Motor neuron (in vitro differentiated cells): ENCODE results near the gene SMIM10L1. TPM values are rescaled to one million over a fixed set of nuclear protein-coding genes. Genes with fewer than 3 reads are reported as not detected.

Source experiments
- ATAC-seq, 8 experiments: fragments of 200-7000 bp; cut with Tn5 transposase; replicated peaks in 6 of 8; 2 replicates each; pipeline ENCODE4 v1.8.0; 2021; ENCODE audit warnings: mild to moderate bottlenecking in 8 of 8, moderate library complexity in 8 of 8
- H3K27ac ChIP-seq, 2 donors: fragments of 250-450 bp; sonication (Bioruptor Pico); 2 replicates each; pipeline ENCODE4 v1.9.0; 2021; ENCODE audit warnings: antibody characterized with exemption in 2 of 2, mild to moderate bottlenecking in 2 of 2, moderate library complexity in 1 of 2
- H3K4me1 ChIP-seq, 2 donors: fragments of 250-450 bp; sonication (Bioruptor Pico); replicated peaks in 1 of 2; 2 replicates each; pipeline ENCODE4 v1.6.1; 2021; ENCODE audit warnings: antibody characterized with exemption in 2 of 2, mild to moderate bottlenecking in 2 of 2, moderate library complexity in 1 of 2
- H3K4me3 ChIP-seq, 5 donors: fragments of 250-450 bp; sonication (Bioruptor Pico); 2 replicates each; pipeline ENCODE4 v1.9.0; 2021; ENCODE audit warnings: antibody characterized with exemption in 5 of 5, mild to moderate bottlenecking in 5 of 5, moderate library complexity in 4 of 5
- WGBS, 10 experiments: fragments of 450-650 bp; shearing (Covaris generic); methylation state at CpG; one replicate each; pipeline ENCODE4 v1.0.0; 2022; 5-methylcytosine and 5-hydroxymethylcytosine counted together
- in situ Hi-C, 9 experiments: fragments of 400-800 bp; cut with MboI; loops; one replicate each; pipeline ENCODE4 v1.15.0; 2021; ENCODE audit warnings: low sequenced_read_pairs in 9 of 9, low pct_unique_long_range_greater_than_20kb in 2 of 9; ENCODE audit not compliant: unreplicated experiment in 9 of 9
- total RNA-seq, 8 experiments: library from RNA; unstranded; fragments of 300-600 nt; gene quantifications; 2 replicates each; pipeline versions ENCODE4 v1.2.3 to v1.2.4, GENCODE V29; 2022

SMIM10L1 gene
- total RNA-seq = 10 to 100 TPM; 10.9 to 80.5 (median 15.5) TPM

- in situ Hi-C loops = no loop called here
- peaks cover 11 to 41% of the 10 kb centered on the region in 2 donors for H3K4me1 ChIP-seq
- 0 to 4% (median 0%) methylated on average over 2 to 33 of the region's 70 CpGs for WGBS, 10 experiments
- peak; percentile 97 to 98 (median 98) for ATAC-seq
- H3K27ac ChIP-seq = peak within 1 kb of the TSS; percentile 98 to 99
- peak within 1 kb of the TSS; percentile 79 to 94 (median 83) for H3K4me3 ChIP-seq
Observed at GRCh38 chr12:11171145-11171968, at the start of gene SMIM10L1. Gene SMIM10L1 (plus strand): TSS chr12:11171194. CDS start chr12:11171357, 163 bp downstream.

DNA sequence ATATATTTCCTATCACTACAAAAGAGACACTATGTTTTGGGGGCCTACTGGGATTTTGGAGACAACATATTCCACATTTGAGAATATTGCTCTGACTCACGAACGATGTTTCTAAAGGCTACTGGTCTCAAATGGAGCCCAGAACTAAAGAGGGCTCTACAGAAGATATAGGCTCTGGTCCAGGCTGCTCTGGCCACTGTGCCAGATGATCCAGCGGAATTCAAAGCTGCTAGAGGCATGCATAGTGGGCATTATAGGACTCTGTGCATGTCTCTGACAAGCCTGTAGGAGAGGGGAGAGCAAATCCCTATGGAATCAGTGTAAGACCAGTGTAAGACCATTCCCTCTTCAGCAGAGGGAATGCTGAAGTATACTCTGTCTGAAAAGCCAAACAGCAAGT, 40.6 kb upstream of the SMIM10L1 start:
- ATAC-seq = no peak
- 96 to 100% (median 100%) methylated on average over 1 to 3 of the region's 3 CpGs; no CpG with 5 or more reads in 4 of the 10 experiments for WGBS, 10 experiments
- in situ Hi-C loops = no loop called here
- Histone ChIP-seq H3K4me1 (no peaks in the 10 kb centered on the region), H3K27ac (no peak overlapping the region), H3K4me3 (no peak overlapping the region)

DNA sequence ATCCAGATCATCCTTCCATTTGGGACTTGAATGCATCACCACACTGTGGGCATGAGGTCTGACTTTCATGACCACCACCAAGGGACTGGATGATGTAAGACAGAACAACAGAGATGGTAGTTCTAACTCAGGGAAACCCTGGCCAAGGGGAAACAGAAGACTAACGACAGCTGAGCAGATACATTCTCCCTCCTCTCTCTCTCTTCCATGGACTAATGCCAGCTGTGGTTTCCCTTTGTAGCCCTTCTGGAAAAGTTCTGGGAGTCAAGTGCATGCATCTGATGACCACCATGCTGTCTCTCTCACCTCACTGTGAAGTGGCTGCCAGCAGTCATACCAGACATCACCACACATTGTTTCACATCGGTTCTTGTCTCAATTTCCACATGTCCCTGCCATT, 40.0 kb upstream of the SMIM10L1 start:
- in situ Hi-C loops = no loop called here
- WGBS, 10 experiments = 60 to 100% (median 100%) methylated on average over 1 to 2 of the region's 2 CpGs; no CpG with 5 or more reads in 4 of the 10 experiments
- Histone ChIP-seq H3K4me1 (no peaks in the 10 kb centered on the region), H3K4me3 (no peak overlapping the region), H3K27ac (no peak overlapping the region)
- ATAC-seq = no peak

DNA sequence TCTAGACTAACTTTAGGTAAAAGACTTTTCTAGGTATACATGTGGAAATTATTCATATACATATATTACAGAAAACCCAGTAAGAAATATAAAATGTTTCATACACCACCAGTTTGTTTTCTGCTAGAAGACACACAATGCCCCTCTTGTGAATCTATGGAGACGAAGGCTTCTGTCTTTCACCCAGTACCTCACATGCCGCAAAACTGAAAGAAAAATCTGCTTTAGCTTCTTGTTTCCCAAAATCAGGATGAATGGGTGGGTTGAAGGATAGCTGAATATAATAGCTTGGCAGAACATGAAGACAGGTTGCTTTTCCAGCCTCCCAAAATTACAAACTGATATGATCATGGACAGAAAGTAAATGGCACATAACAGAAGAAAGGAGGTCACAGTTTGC, 37.8 kb upstream of the SMIM10L1 start:
- WGBS, 10 experiments = 80 to 100% (median 95%) methylated on average over 1 to 2 of the region's 2 CpGs; no CpG with 5 or more reads in 5 of the 10 experiments
- ATAC-seq = no peak
- no peak overlapping the region for H3K4me3 ChIP-seq
- H3K4me1 ChIP-seq = no peaks in the 10 kb centered on the region
- no peak overlapping the region for H3K27ac ChIP-seq
- in situ Hi-C loops = no loop called here

DNA sequence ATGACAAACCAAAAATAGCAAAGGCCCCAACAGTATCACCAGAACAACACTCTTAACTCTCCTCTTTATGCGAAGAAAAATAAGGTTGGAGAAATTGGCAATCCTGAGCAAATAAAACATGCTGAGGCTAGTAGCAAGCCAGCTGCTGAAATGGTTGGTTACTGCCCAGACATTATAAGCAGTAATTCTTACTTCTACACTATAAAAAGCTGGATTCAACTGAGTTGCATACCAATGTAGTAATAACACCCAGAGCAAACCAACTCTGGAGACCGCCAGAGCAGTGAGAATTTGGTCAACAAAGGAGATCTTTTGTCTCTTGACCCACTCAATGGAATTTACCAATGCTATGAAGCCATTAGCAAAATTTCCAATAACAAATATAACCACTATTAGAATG, 37.2 kb upstream of the SMIM10L1 start:
- no peak overlapping the region for H3K27ac ChIP-seq
- in situ Hi-C loops = no loop called here
- WGBS, 10 experiments = 40 to 100% (median 91%) methylated on average over 1 to 2 of the region's 2 CpGs; no CpG with 5 or more reads in 2 of the 10 experiments
- no peak overlapping the region for H3K4me3 ChIP-seq
- H3K4me1 ChIP-seq = no peaks in the 10 kb centered on the region
- peak in 4 of 8 experiments; percentile 26 to 60 (median 36) for ATAC-seq

GRCh38 chr12:11134305-11134704, 36.7 kb upstream of the SMIM10L1 start, which contains the start of gene TAS2R30:
Gene TAS2R30 (minus strand): TSS chr12:11134644. CDS start chr12:11134244, 400 bp downstream.
- H3K27ac ChIP-seq = no peak within 1 kb of the TSS
- H3K4me3 ChIP-seq = no peak within 1 kb of the TSS
- in situ Hi-C loops = no loop called here
- no peaks in the 10 kb centered on the region for H3K4me1 ChIP-seq
- peak in 3 of 8 experiments; percentile 85 to 96 (median 94) for ATAC-seq
- 0 to 100% (median 68%) methylated on average over 1 to 3 of the region's 3 CpGs for WGBS, 10 experiments

DNA sequence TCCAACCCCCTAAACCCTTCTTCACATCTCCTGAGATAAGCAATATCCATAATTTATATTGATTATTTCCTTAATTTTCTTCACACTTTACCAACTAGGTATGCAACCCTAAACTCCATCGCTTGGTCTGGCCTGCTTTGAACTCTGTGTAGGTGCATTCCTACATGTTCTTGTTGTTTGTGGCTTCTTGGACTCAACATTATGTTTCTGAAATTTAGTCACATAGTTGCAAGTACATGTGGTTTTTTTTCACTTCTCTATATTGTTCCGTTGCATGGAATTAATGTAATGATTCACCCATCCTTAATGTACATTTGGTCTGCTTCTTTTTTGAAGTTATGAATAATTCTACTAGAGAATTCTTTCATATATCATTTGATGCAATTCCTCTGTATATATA, 34.9 kb upstream of the SMIM10L1 start:
- no peak for ATAC-seq
- 0 to 100% (median 72%) methylated on average over 1 to 2 of the region's 2 CpGs for WGBS, 10 experiments

GRCh38 chr12:11143352-11143751, 27.6 kb upstream of the SMIM10L1 start:
- no peak overlapping the region for H3K4me3 ChIP-seq
- no peak overlapping the region for H3K27ac ChIP-seq
- in situ Hi-C loops = no loop called here
- no peaks in the 10 kb centered on the region for H3K4me1 ChIP-seq
- ATAC-seq = no peak
- 63 to 100% (median 80%) methylated on average over 1 to 2 of the region's 2 CpGs for WGBS, 10 experiments

More for the DNA sequence above, 34.9 kb upstream of the SMIM10L1 start:
- H3K4me3 ChIP-seq = no peak overlapping the region
- H3K4me1 ChIP-seq = no peaks in the 10 kb centered on the region
- in situ Hi-C loops = no loop called here
- no peak overlapping the region for H3K27ac ChIP-seq

DNA sequence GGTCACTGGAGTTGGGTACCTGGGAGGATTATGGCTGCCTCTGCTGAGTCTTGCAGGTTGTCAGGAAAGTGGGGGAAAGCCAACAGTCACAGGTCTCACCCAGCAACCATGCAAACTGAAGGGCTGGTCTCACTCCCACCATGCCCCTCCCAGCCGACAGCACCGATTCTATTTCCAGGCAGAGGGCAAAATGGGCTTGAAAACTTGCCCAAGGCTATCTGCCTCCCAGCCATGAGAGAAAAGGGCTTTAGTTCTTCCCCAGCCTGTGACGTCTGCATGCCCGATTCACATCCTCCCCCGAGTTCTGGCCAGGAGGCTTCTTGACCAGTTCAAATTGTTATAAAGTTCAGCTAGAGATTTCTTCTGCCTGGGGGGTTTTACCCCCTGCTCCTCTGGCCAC, 26.7 kb upstream of the SMIM10L1 start:
- no peak overlapping the region for H3K27ac ChIP-seq
- in situ Hi-C loops = no loop called here
- H3K4me3 ChIP-seq = no peak overlapping the region
- no peaks in the 10 kb centered on the region for H3K4me1 ChIP-seq
- ATAC-seq = no peak
- 45 to 100% (median 93%) methylated on average over 2 to 4 of the region's 5 CpGs; no CpG with 5 or more reads in 3 of the 10 experiments for WGBS, 10 experiments

DNA sequence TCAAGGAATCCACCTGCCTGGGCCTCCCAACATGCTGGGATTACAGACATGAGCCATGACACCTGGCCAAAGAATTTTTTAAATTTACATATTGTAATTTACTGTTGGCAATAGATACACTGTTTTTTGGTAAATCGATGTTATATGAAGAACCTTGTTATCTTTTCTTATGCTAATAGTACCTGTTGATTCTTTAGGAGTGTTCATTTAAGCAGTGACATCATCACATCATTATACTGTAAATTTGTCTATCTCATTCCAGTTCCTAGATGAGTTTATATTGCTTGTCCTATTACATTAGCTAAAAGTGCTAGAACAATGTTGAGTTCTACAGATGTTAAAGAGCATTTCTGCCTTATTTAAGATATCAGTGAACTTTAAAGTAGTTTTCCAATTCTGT, 23.6 kb upstream of the SMIM10L1 start:
- H3K27ac ChIP-seq = no peak overlapping the region
- ATAC-seq = no peak
- no peak overlapping the region for H3K4me3 ChIP-seq
- H3K4me1 ChIP-seq = no peaks in the 10 kb centered on the region
- in situ Hi-C loops = no loop called here
- 90 to 100% (median 100%) methylated on average over 1 of the region's 1 CpG; no CpG with 5 or more reads in 3 of the 10 experiments for WGBS, 10 experiments

DNA sequence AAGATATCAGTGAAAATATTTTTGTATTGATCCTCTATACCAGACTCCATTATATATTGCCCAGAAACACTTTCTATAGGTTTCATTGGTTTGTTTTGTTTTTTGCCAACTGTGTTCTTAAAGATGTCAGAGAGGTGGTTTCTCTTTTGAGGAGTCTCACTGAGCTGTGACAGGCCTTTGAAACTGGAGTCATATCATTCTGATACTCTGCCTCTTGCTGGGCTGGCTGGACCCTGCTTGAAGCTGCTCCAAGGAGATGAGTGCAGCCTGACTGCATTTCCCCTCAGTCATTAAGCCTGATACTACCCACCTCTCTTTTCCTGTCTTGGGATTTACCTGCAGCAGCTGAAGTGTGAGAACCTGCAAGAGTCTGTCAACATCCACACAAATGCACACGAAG, 20.2 kb upstream of the SMIM10L1 start:
- Histone ChIP-seq H3K4me1 (no peaks in the 10 kb centered on the region), H3K27ac (no peak overlapping the region), H3K4me3 (no peak overlapping the region)
- no peak for ATAC-seq
- WGBS, 10 experiments = 73 to 100% (median 93%) methylated on average over 1 of the region's 1 CpG; no CpG with 5 or more reads in 6 of the 10 experiments
- in situ Hi-C loops = no loop called here

GRCh38 chr12:11152725-11153124, 18.3 kb upstream of the SMIM10L1 start:
- H3K27ac ChIP-seq = no peak overlapping the region
- no peak overlapping the region for H3K4me3 ChIP-seq
- 80 to 100% (median 90%) methylated on average over 1 to 2 of the region's 2 CpGs; no CpG with 5 or more reads in 4 of the 10 experiments for WGBS, 10 experiments
- H3K4me1 ChIP-seq = no peaks in the 10 kb centered on the region
- in situ Hi-C loops = no loop called here
- ATAC-seq = no peak

GRCh38 chr12:11154400-11154925, 16.5 kb upstream of the SMIM10L1 start:
- no peaks in the 10 kb centered on the region for H3K4me1 ChIP-seq
- in situ Hi-C loops = no loop called here
- 90 to 100% (median 100%) methylated on average over 1 of the region's 1 CpG; no CpG with 5 or more reads in 3 of the 10 experiments for WGBS, 10 experiments
- H3K27ac ChIP-seq = no peak overlapping the region
- no peak for ATAC-seq
- H3K4me3 ChIP-seq = no peak overlapping the region
